NCI-H1092 treated with DMSO at 0.1 percent for 48 hours (cell line): Measurements from ENCODE around the gene COPZ1.

ENCODE experiments used
- DNase-seq: peaks from one replicate; lab custom pipeline; 2025; lab: John Stamatoyannopoulos, UW

COPZ1 gene

DNA sequence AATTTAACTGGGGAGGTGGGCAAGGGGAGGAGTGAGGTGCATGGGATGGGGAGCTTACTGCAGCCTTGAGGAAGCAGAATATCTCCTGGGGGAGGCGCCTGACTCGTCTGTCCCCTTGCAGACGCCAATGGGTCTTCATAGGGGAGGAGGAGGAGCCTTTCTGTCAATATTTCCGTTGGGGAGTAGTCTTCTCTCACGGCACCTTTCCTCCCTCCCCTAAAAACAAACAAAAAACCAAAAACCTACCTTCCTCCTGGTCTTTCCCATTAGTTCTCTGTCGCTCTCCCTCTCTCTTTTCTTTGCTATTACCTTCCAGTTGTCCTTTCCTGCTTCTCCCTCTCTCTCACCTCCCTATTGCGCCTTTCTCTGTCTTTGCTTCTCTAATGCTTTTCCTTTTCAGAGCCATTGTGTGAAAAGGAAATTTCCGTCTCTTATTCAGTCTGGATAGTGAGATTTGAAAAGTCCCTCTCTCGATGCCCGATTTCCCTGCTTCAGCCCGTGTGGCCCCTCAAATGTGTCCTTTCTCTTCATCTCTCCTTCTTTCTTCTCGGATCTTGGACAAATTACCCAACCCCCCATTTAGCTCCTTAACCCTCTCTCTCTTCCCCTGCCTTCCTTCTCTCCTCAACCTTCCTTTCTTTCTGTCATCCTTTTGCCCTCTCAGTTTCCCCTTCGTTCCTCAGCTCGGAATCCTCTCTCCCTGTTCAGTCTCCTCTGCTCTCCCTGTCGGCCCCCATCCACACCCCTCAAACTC is 33.4 kb downstream of the COPZ1 start:
- peak; percentile 72 for DNase-seq

- DNase-seq: peak; percentile 100
Measured at GRCh38 chr12:54358945-54359761, 34.2 kb downstream of the COPZ1 start.

GRCh38 chr12:54359762-54360351 is 34.9 kb downstream of the COPZ1 start:
- no peak for DNase-seq

- DNase-seq: peak; percentile 92
Measured at GRCh38 chr12:54360717-54361456, 36.0 kb downstream of the COPZ1 start.

GRCh38 chr12:54363047-54363446 is 38.1 kb downstream of the COPZ1 start:
- DNase-seq: no peak

- no peak for DNase-seq
Measured at GRCh38 chr12:54363618-54364017, 38.7 kb downstream of the COPZ1 start.

DNA sequence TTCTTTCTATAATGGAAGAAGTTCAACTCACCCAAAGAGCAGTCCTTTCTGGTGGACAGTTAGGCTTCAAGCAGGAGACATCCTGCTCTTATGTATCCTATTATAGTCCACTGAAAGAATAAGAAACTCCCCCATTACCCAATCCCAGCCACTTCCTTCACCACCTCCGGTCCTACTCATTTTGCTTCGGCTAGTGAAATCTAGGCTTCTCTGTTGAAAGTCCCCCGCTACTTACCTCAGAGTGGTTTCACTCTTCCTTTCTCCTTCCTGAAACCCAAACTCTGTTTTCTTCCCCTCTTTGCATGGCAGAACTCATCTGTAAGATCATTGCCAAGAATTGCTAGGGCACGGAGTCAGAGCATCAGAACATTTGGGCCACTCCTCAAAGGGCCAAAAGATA is 39.5 kb downstream of the COPZ1 start, which contains the start of gene GPR84:
Gene GPR84, minus strand, starts transcription at position 74 of the 400 bp plus-strand sequence. CDS start 635 bp downstream, outside the sequence.
- DNase-seq: no peak

GRCh38 chr12:54368025-54368708 is 43.2 kb downstream of the COPZ1 start:
- no peak for DNase-seq

- DNase-seq: peak; percentile 85
Measured at GRCh38 chr12:54368709-54369596, 44.0 kb downstream of the COPZ1 start.

DNA sequence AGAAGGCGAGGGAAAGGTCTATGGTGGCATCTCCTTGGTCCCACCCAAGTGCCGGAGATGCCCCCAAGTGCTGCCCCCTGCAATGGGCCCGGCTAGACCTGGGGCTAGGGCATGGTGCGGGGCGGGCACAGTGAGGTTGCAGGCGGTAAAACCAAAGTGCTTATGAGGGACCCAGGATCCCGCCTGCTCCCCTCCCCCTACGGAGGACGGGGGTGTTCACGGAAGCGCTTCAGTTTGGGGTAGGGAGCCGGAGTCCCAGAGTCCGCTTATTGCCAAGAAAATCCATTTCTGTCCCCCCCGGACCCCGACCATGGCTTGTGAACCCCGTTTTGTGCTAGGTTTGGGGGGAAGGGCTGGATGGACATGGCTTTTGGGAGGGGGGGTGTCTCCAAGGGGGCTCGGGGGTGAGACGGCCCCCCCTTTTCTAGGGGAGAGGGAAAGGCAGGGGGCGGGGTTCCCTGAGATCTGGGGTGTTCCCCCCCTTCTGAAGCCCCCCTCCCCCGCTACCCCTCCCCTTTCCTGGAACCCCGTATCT is 44.7 kb downstream of the COPZ1 start:
- no peak for DNase-seq

DNA sequence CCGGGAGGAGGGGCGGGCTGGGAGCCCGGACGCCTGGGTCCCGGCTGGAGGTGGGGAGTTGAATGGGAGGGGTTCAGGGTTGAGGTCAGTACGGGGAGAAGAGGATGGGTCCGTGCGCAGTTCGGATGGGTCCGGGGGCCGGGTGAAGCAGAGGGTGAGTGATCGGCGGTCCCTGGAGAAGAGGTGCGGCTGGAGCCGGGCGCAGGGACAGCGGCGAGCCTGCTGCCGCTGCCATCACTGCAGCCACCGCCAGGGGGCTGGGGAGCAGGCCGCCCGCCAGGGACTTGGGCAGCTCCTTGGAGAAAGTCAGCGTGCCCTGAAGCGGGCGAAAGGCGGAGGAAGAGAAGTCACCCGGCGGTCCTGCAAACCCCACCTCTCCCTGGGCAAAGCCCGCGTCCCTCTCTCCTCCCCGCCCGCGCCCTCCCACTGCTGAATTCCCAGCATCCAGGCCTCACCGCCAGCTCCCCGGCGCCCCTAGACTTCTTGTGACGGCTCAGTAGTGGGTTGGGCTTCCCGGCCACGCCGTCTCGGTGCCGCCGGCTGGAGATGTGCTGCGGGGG is 45.3 kb downstream of the COPZ1 start:
- no peak for DNase-seq

- peak; percentile 98 for DNase-seq
Measured at GRCh38 chr12:54371328-54372112, 46.6 kb downstream of the COPZ1 start.

- no peak for DNase-seq
Measured at GRCh38 chr12:54372113-54372806, 47.3 kb downstream of the COPZ1 start.

- no peak for DNase-seq
Measured at GRCh38 chr12:54373649-54374561, 49.0 kb downstream of the COPZ1 start.

DNA sequence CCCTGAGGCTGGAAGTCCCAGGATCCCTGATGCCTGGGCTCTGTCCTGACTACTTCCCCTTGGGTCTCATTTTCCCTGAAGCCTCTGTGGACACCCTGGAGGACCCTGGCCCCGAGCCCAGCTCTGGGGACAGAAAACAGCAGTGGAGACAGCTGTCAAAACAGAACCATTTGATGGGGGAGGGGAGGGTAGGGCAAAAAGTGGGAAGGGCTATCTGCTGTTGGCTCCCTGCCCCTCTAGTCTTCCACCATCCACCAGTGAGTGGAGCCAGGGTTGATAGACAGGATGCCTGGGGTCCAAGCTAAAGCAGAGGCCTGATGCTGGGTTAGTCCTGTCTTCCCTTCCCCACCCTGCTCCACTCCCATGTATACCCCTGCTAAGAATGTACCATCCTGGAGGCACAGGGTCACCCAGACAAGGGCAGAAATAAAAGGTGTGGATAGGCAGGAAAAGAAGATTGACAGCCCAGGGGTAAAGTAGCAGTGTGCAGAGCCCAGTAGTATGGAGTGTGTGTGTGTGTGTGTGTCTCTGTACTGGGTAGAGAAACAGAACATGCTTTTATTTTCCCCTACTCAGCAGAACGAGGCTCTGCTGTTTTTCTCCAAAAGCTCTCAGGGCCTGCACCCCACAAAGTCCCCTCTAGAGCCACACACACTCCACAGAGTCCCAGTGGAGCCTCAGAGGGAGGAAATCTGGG is 49.8 kb downstream of the COPZ1 start:
- DNase-seq: peak; percentile 93

- no peak for DNase-seq
Measured at GRCh38 chr12:54375259-54375579, 50.3 kb downstream of the COPZ1 start.

DNA sequence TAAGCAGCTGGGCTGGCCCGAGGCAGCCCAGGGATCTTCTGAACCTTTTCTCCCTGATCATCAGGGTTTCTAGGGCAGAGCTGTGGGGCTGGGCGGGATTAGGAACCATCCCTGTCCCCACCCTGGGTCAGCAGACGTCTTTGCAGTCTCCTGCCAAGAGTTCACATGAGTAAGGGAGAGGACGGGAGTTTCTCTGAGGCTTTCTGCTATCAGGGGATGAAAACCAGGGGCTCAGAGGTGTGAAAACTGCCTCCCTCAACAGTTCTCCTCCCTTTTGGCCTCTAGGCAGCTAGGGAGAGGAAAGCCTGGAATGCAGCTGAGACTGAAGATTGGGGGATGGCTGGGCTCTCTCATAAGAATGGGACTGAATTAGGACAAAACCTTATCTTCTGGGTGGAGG is 51.7 kb downstream of the COPZ1 start:
- DNase-seq: no peak
